ENCODE data around the gene NCOA3.

NCOA3 gene

DNA sequence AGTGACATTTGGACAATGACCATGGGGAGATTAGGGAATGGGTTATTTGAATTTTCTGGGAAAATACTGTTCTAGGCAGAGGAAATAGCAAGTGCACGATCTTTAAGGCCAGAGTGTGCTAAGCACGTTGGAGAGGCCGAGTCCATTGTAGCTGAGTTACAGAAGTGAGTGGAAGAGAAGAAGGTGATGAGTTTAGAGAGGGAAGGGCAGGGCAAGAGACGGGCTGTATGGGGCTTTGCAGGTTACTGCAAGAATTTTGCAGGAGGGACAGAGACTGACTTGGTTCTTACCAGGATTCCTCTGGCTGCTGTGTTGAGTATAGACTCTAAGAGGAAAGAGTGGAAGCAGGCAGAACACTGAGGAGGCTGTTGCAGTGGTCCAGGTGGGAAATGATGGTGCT is 1.1 kb upstream of the NCOA3 start:
- no peak for DNase-seq (ENCODE audit: low spot score)

DNA sequence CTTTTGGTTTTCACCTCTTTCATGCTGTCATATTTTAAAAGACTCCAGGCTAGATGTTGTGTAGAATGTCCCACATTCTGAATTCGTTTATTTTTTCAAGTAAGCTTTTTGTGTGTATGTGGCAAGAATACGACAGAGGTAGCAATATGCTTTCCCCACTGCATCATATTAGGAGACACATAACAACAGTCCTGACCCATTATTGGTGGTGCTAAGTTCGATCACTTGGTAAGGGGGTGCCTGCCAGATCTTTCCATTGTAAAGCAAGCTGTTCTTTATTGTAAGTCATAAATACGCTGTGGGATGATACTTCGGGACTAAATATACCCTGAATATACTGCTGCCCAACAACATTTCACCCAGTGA is 588 bp upstream of the NCOA3 start:
- no peak for DNase-seq (ENCODE audit: low spot score)

DNA sequence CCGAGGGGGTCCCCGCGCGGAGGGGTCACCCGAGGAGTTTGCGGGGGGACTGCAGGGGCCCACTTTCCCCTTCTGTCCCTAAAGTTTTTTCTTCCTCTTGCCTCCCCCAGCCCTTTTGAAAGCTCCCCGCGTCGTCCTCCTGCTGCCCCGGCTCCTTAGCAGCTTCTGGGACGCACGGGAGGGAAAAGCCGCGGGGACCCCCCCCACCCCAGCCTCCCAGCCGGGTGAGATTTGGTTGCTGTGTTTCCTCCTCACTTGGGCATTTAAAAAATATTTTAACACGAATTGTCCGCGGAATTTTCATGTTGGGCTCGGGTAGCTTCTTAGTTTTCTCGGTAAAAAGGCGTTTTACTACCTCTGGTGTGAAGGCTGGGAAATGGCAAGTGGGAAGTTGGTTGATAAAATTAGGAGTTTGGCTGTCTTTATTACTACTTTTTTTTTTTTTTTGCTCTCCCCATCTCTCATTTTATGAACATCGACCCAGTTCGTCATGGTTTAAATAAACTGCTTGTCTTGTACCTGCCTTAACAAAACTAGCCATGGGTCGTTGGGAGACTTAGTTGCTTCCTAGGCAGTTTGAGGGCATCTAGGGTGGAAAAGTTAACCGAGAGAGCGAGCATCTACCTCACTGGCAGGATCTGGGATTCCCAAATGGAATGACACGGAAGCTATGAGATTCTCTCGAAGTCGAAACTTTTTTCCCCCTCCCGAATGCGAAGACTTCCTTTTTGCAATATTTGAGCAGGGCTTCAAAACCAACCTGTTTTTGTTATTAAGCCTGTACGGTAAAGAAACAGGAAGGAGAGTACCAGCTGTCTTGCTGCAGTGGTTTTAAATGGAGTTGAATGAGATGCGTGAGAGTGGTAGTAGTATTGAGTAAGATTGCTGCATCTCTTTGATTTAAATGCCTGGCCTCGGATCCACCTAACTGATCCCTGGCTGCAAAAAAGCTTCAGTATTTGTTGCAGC is 868 bp downstream of the NCOA3 start:
- peak; percentile 51 for DNase-seq (ENCODE audit: low spot score)

DNA sequence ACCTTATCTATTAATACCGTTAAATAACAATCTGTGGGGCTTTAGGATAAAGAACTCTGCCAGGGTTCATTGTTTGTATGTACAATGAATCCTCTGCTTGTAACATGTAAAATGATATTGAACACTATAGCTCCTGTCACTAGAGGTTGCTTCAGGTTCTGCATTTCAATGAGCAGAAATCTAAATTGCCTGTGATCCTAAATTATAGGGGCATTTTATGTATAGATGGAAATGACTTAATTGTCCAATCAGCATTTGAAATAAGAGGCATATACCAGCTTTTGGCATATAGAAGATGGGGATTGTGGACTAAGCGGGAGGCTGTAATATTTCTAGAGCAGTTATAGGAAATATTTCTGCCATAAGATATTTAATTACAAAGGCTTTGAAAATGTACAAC is 2.0 kb downstream of the NCOA3 start:
- DNase-seq (ENCODE audit: low spot score), result no peak

DNA sequence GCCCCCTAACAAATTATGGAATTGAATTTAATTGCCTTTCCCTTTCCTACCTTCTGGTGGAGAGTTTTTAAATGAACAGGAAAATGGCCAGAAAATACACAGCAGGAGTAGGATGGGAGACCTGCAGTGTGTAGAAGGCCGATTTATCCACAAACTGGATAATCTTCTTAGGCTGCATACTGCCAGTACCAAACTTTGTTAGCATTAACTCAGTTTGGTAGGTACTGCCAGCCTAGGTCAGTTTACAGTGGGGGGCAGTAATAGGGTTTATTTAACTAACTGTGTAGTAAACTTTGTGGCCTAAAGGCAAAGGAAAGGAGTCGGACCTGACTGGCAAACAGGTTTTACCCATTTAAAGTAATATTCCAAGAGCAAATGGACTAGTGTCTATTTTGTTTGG is 4.6 kb downstream of the NCOA3 start:
- DNase-seq (ENCODE audit: low spot score), result no peak

DNA sequence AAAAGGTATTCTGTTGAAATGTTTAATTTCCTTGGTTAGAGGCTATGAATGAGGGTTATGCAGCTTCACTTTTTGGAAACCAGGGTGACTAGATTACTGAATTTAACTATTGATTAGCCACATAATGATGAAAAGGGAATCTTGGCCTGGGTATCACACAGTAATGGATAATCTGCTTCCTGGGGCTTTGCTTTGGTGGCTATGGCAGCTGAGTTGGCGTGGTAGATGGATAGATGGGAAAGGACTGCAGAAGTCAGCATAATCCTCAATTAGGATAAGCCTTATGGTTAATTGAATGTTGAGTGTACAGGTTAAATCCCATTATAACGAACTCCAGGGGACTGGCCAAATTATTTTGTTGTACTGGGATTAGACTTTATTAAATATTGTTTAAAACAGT is 5.2 kb downstream of the NCOA3 start:
- peak; percentile 20 for DNase-seq (ENCODE audit: low spot score)

DNA sequence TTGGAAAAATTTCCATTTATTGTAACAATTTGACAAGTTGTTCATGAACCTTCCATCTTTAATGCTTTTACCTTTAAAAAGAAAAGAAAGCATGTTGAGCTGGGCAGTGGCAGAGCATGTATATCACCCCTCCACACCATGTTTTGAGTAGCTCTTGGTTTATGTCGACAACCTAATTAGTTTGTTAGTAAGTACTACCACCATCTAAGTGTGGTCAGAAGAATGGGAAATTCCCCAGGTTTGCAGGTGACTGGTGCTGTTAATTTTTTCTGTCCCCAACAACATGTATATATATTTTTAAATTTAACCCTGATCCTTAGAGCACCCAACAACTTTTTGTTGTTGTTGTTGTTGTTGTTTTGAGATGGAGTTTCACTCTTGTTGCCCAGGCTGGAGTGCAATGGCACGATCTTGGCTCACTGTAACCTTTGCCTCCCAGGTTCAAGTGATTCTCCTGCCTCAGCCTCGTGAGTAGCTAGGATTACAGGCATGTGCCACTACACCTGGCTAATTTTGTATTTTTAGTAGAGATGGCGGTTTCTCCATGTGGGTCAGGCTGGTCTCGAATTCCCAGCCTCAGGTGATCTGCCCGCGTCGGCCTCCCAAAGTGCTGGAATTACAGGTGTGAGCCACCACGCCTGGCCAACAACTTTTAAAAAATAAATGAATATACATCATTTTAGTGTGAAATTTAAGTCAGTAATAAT is 5.7 kb downstream of the NCOA3 start:
- DNase-seq (ENCODE audit: low spot score), result peak; percentile 39

DNA sequence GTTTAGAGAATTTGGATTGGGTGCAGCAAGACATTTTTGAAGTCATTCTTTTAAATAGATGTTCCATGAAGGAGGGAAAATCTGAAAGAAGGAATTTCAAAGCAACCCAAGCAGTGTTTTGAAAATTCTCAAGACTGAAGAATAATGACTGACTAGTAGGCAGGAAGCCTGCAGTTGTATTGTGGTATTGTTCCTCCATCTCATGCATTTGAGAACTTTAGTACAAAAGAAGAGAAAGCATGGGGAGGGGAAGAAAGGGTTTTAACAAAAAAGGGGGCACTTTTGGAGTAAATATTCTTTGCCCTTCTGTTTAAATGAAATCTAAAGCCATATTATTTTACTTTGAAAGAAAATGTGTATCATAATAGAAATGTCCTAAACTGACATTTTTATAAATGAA is 6.6 kb downstream of the NCOA3 start:
- no peak for DNase-seq (ENCODE audit: low spot score)

DNA sequence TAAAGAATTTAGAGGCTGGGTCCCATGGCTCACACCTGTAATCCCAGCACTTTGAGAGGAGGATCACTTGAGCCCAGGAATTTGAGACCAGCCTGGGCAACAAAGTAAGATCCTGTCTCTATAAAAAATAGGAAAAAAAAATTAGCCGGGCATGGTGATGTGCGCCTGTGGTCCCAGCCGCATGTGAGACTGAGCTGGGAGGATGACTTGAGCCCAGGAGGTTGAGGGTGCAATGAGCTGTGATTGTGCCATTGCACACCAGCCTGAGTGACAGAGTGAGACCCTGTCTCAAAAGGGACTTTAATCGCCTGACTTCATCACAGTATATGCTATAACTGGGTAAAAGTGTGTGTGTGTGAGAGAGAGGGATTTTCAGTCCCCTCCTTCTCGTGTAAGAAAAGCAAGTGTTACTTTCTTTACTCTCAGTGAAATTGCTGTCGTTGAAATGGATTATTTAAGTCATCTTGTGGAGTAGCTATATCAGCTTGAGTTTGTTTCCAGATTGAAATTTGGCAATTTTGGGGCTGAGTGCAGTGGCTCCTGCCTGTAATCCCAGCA is 7.5 kb downstream of the NCOA3 start:
- DNase-seq (ENCODE audit: low spot score), result no peak

DNA sequence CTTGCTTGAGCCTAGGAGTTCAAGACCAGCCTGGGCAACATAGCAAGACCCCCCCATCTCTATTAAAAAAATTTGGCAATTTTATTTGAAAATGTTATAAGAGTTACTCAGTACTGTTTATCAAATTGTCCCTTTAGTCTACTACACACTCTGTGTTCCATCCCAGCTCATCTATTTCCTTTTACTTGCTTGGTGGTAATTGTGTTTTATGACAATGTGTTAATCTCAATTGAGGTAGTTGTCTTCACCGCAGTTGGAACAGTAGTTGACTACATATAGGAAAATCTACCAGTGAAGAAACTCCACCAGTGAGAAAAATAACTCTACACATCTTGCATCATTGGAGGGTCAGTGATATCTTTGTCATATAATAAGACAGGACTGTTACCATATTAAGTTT is 8.0 kb downstream of the NCOA3 start:
- DNase-seq (ENCODE audit: low spot score), result no peak

DNA sequence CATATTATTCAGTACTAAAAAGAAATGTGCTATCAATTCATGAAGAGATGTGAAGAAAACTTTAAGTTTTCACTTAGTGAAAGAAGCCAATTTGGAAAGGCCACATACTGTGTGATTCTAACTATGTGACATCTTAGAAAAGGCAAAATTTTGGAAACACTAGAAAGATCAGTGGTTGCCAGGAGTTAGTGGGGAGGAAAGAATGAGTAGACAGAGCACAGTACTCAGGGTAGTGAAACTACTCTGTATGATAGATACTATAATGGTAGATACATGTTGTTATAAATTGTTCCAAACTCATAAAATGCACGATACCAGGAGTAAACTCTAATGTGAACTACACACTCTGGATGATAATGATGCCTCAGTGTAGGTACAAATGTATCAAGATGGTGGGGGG is 14.2 kb downstream of the NCOA3 start:
- no peak for DNase-seq (ENCODE audit: low spot score)

DNA sequence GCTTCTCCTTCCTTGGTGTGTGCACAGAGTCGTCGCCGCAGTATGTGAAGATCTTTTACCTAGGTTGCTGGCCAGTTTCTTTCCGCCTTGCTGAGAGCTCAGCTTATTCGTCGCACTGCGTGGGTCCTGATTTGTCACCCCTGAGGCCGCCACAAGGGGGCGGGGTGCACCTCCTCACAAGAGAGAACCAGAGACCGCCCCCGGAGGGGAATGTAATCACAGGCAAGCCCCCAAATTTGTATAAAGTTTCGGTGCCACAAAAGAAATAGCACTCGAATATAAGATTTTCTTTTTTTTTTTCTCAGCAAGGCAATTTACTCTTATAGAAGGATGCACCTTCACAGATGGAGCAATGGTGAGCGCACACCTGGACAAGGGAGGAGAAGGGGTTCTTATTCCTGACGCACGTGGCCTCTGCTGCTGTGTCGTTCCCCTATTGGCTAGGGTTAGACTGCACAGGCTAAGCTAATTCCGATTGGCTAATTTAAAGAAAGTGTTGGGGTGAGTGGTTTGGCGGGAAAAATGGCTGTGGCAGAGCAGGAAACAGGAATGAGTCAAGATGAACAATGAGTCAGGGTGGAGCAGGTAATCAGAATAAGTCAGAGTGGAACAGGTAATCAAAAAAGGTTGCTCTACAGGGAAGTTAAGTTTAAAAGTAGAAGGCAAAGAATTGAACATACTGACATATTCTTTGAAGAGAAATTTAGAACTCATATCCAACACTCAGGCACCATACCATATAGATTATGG is 19.5 kb downstream of the NCOA3 start:
- no peak for DNase-seq (ENCODE audit: low spot score)

DNA sequence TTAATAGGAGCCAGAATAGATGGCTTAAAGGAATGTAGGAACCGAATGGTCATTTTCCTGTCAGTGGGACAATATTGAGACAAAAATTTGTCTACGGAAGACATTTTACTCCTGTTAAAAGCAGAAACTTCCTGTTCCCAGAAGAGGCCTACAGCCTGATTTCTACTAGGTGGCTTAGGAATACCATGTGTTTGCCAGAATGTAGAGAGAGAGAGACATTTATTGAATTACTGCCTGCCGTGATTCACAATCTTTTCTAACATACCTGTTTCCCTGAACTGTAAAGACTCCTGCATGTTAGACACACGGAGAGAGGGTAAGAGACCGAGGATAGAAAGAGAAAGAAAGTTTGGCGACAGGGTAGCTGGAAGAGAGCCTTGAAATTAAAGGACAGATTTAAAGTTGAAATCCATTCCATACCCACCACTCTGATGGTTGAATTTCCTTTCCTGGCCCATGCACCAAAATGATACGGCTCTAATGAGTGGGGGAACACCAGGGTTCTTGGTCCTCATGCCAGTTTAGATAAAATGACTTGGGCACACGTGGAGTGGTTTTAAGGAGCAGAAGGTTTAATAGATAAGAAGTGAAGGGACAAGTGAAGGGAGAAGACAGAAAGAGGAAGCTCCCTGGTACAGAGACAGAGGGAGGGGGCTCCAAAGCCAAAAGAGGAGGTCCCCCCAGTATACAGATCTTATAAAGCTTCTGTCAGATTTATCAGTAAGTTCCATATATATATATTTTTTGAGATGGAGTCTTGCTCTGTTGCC is 22.5 kb downstream of the NCOA3 start:
- no peak for DNase-seq (ENCODE audit: low spot score)

DNA sequence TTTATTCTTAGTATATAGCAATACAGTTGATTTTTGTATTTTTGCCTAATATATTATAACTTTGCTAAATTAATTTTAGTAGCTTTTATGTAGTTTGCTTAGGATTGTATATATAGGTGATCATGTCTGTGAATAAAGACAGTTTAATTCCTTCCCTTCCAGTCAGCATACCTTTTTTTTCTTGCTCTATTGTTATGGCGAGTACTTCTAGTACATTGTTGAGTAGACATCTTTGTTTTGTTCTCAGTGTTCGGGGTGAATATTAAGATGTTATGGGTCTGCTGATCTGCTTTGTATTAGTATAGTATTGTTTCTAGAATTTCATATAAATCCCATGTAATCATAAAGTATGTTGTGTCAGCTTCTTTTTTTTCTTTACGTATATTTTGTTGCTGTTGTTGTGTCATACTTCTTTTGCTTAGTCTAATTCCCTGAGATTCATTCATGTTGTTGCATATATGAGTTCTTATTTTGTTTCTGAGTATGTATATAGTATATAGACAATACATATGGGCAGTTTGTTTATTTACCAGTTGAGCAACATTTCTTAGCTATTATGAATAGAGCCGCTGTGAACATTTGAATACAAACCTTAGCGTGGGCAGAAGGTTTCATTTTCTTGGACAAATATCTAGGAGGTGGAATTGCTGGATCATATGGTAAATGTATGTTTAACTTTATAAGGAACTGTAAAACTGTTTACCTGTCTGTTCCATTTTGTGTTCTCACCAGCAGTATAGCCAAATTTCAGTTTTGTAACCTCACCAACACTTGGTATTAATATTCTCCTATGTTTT is 25.5 kb downstream of the NCOA3 start:
- DNase-seq (ENCODE audit: low spot score), result no peak

DNA sequence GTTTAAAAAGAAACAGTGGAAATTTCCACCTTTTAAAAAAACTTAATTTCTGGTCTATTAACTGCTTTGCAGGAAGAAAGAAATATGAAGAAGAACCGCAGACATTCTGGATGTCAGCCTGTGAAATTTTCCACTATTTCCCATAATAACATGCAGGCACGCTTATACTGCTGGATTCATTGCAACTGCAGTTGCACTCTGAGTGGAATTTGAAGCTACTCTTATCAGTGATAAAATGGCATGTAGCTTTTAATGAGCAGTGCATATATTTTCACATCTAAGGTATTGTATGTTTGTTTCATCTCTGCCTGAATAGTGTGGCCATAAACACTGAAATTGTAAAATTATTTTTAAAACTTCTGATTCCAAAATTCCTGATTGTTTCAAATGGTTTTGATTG is 28.2 kb downstream of the NCOA3 start:
- no peak for DNase-seq (ENCODE audit: low spot score)

DNA sequence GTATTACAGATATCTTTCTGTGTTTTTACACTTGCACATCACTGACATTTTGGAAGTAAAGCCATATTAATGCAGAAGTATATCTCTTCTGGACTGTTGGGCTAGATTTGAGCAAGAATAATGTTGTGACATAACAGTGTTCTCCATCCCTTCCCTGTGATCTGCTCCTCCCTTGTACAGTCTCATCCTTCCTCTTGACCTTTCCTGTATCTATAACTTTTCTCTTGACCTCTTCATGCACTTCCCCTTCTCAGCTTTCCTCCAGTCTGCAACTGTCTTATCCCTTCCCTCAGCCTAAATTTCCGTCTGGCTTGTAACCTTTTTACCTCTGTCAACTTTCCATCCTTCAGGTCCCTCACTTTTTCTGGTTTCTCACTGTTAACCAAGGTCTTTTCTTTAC is 29.8 kb downstream of the NCOA3 start:
- no peak for DNase-seq (ENCODE audit: low spot score)

DNA sequence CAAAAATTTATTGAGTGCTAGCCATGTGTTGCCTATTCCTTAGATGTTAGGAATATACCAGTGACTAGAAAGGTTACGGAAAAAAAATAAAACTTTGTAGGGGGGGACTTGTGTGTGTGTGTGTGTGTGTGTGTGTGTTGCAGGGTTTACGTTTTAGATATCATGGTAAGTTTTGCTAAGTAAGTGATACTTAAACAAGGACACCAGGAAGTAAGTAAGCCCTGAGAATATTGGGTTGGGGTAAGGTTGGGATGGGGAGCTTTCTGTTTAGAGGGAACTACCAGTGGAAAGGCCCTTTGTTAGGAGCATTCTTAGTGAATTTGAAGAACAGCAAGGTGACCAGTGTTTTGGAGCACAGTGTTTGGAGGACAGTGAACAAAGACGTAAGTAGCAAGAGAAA is 30.3 kb downstream of the NCOA3 start:
- no peak for DNase-seq (ENCODE audit: low spot score)

DNA sequence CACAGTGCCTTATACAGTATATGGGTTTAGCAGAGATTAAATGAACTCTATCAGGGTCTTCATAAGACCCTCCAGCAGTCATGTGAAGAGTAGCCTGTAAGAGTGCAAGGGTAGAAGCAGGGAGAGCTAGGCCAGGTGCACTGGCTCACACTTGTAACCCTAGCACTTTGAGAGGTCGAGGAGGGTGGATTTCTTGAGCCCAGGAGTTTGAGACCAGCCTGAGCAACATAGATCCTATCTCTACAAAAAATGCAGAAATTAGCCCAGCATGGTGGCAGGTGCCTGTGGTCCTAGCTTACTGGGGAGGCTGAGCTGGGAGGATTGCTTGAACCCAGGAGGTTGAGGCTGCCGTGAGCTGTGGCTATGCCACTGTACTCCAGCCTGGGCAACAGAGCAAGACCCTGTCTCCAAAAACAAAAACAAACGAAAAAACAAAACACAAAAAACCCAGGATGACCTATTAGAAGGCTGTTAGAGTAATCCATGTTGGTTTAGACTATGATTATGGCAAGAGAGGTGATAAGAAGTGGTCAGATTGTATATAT is 31.9 kb downstream of the NCOA3 start:
- no peak for DNase-seq (ENCODE audit: low spot score)

DNA sequence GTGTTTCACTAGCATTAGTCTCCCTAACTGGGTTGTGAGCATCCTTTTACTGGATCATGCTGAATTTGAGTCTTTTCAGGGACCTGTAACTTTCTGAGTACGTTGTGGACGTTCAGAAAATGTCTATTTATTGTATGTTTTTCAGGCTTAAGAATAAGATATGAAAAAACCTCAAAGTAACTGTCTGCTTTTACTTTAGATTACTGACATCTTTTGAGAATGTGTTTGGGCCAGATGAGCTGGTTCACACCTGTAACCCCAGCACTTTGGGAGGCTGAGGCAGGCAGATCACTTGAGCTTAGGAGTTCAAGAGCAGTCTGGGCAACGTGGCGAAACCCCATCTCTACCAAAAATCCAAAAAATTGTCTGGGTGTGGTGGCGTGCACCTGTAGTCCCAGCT is 32.7 kb downstream of the NCOA3 start:
- DNase-seq (ENCODE audit: low spot score), result no peak

DNA sequence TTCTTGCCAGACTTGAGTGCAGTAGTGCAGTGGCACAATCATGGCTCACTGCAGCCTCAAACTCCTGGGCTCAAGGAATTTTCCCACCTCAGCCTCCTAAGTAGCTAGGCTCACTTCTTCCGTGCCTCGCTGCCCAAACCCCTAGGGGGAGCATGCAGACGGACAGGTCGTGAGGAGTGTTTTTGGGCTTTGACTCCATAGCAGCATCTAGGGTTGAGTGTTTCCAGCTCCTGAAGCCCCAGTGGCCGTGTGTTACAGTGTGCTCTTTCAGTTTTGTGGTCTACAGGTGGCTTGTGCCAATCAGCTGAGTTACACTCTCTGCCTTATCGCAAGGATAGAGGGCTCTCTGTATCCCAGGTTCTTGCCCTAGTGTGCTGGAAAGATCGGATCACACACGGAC is 33.4 kb downstream of the NCOA3 start:
- no peak for DNase-seq (ENCODE audit: low spot score)

DNA sequence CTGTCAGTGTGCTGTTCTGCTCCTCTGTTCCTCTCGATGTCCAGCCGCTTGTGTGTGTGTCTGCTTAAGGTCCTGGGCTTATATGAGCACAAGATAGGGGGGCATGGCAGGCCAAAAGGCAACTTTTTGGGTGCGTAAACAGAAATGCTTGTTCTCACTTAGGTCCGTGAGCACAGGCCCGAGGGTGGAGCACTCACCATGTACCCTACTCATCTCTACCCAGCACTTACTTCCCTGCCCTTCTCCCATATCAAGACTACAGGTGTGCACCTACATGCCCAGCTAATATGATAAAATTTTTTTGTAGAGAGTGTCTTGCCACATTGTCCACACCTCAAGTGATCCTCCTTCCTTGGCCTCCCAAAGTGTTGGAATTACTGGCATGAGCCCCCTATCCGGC is 34.3 kb downstream of the NCOA3 start:
- no peak for DNase-seq (ENCODE audit: low spot score)
